Mucosa of stomach (tissue), 1 donor: Measurements from ENCODE around the gene LRRC4C.

Source experiments
- H3K27me3 ChIP-seq: one replicate; pipeline ENCODE4 v1.7.0; 2013; ENCODE audit warnings: mild to moderate bottlenecking, low read length; ENCODE audit not compliant: control insufficient read depth, insufficient read depth
- H3K36me3 ChIP-seq: one replicate; pipeline ENCODE4 v1.7.0; 2013; ENCODE audit warnings: low read length; ENCODE audit not compliant: control insufficient read depth, insufficient read depth
- H3K4me1 ChIP-seq: one replicate; pipeline ENCODE4 v1.7.0; 2013; ENCODE audit warnings: mild to moderate bottlenecking, low read length; ENCODE audit not compliant: control insufficient read depth, insufficient read depth
- H3K4me3 ChIP-seq: one replicate; pipeline ENCODE4 v1.7.0; 2013; ENCODE audit warnings: low read length
- H3K9ac ChIP-seq: one replicate; pipeline ENCODE4 v1.7.0; 2013; ENCODE audit warnings: mild to moderate bottlenecking, low read length, moderate library complexity
- H3K9me3 ChIP-seq: one replicate; pipeline ENCODE4 v1.7.0; 2013; ENCODE audit warnings: mild to moderate bottlenecking, low read length, moderate library complexity; ENCODE audit not compliant: control insufficient read depth
- donor health status: Pancreatic carcinoma.

LRRC4C gene

GRCh38 chr11:41281131-41281742 is 178.2 kb downstream of the LRRC4C start:
- H3K27me3 ChIP-seq: no peaks in the 10 kb centered on the region
- no peak overlapping the region for H3K9ac ChIP-seq
- no peaks in the 10 kb centered on the region for H3K9me3 ChIP-seq
- H3K4me3 ChIP-seq: no peak overlapping the region
- H3K36me3 ChIP-seq: no peaks in the 10 kb centered on the region
- no peaks in the 10 kb centered on the region for H3K4me1 ChIP-seq

- Histone ChIP-seq H3K9me3 (no peaks in the 10 kb centered on the region), H3K9ac (no peak overlapping the region), H3K4me3 (no peak overlapping the region), H3K4me1 (no peaks in the 10 kb centered on the region), H3K36me3 (no peaks in the 10 kb centered on the region), H3K27me3 (no peaks in the 10 kb centered on the region)
Observed at GRCh38 chr11:41274831-41275230, 184.6 kb downstream of the LRRC4C start.

GRCh38 chr11:41273908-41274307 is 185.5 kb downstream of the LRRC4C start:
- no peaks in the 10 kb centered on the region for H3K36me3 ChIP-seq
- H3K4me3 ChIP-seq: no peak overlapping the region
- H3K9me3 ChIP-seq: no peaks in the 10 kb centered on the region
- H3K9ac ChIP-seq: no peak overlapping the region
- no peaks in the 10 kb centered on the region for H3K27me3 ChIP-seq
- H3K4me1 ChIP-seq: no peaks in the 10 kb centered on the region

- no peak overlapping the region for H3K9ac ChIP-seq
- no peaks in the 10 kb centered on the region for H3K27me3 ChIP-seq
- no peaks in the 10 kb centered on the region for H3K4me1 ChIP-seq
- H3K9me3 ChIP-seq: no peaks in the 10 kb centered on the region
- H3K4me3 ChIP-seq: no peak overlapping the region
- H3K36me3 ChIP-seq: no peaks in the 10 kb centered on the region
Observed at GRCh38 chr11:41267451-41267850, 192.0 kb downstream of the LRRC4C start.

- no peak overlapping the region for H3K9ac ChIP-seq
- no peaks in the 10 kb centered on the region for H3K9me3 ChIP-seq
- H3K4me1 ChIP-seq: no peaks in the 10 kb centered on the region
- no peaks in the 10 kb centered on the region for H3K36me3 ChIP-seq
- H3K27me3 ChIP-seq: no peaks in the 10 kb centered on the region
- no peak overlapping the region for H3K4me3 ChIP-seq
Observed at GRCh38 chr11:41256041-41256440, 203.4 kb downstream of the LRRC4C start.

- Histone ChIP-seq H3K9ac (no peak overlapping the region), H3K27me3 (no peaks in the 10 kb centered on the region), H3K36me3 (no peaks in the 10 kb centered on the region)
Observed at GRCh38 chr11:41254966-41255365, 204.5 kb downstream of the LRRC4C start.

GRCh38 chr11:41250408-41250935 is 209.0 kb downstream of the LRRC4C start:
- Histone ChIP-seq H3K27me3 (no peaks in the 10 kb centered on the region), H3K36me3 (no peaks in the 10 kb centered on the region), H3K4me3 (no peak overlapping the region), H3K4me1 (no peaks in the 10 kb centered on the region), H3K9ac (no peak overlapping the region), H3K9me3 (no peaks in the 10 kb centered on the region)

More at GRCh38 chr11:41254966-41255365, 204.5 kb downstream of the LRRC4C start:
- H3K9me3 ChIP-seq: no peaks in the 10 kb centered on the region
- no peak overlapping the region for H3K4me3 ChIP-seq
- no peaks in the 10 kb centered on the region for H3K4me1 ChIP-seq

GRCh38 chr11:41247621-41248020 is 211.8 kb downstream of the LRRC4C start:
- Histone ChIP-seq H3K9me3 (no peaks in the 10 kb centered on the region), H3K4me1 (no peaks in the 10 kb centered on the region), H3K27me3 (no peaks in the 10 kb centered on the region), H3K4me3 (no peak overlapping the region), H3K36me3 (no peaks in the 10 kb centered on the region), H3K9ac (no peak overlapping the region)

GRCh38 chr11:41246399-41246745 is 213.1 kb downstream of the LRRC4C start:
- H3K4me3 ChIP-seq: no peak overlapping the region

GRCh38 chr11:41245704-41246398 is 213.6 kb downstream of the LRRC4C start:
- Histone ChIP-seq H3K9ac (no peak overlapping the region), H3K36me3 (no peaks in the 10 kb centered on the region), H3K4me1 (no peaks in the 10 kb centered on the region), H3K4me3 (no peak overlapping the region), H3K27me3 (no peaks in the 10 kb centered on the region), H3K9me3 (no peaks in the 10 kb centered on the region)

More at GRCh38 chr11:41246399-41246745, 213.1 kb downstream of the LRRC4C start:
- Histone ChIP-seq H3K36me3 (no peaks in the 10 kb centered on the region), H3K9me3 (no peaks in the 10 kb centered on the region), H3K4me1 (no peaks in the 10 kb centered on the region), H3K9ac (no peak overlapping the region), H3K27me3 (no peaks in the 10 kb centered on the region)

- no peaks in the 10 kb centered on the region for H3K9me3 ChIP-seq
- H3K36me3 ChIP-seq: no peaks in the 10 kb centered on the region
- H3K9ac ChIP-seq: no peak overlapping the region
- no peaks in the 10 kb centered on the region for H3K27me3 ChIP-seq
- no peak overlapping the region for H3K4me3 ChIP-seq
- no peaks in the 10 kb centered on the region for H3K4me1 ChIP-seq
Observed at GRCh38 chr11:41245184-41245583, 214.3 kb downstream of the LRRC4C start.

- Histone ChIP-seq H3K36me3 (no peaks in the 10 kb centered on the region), H3K4me1 (no peaks in the 10 kb centered on the region), H3K4me3 (no peak overlapping the region), H3K9ac (no peak overlapping the region), H3K27me3 (no peaks in the 10 kb centered on the region), H3K9me3 (no peaks in the 10 kb centered on the region)
Observed at GRCh38 chr11:41237382-41237781, 222.1 kb downstream of the LRRC4C start.
